Gastroesophageal sphincter (tissue), 4 donors: ENCODE results near the gene BABAM2. TPM values are rescaled to one million over a fixed set of nuclear protein-coding genes. Genes with fewer than 3 reads are reported as not detected.

Experiments
- ATAC-seq: fragments of 150-250 bp; one replicate; pipeline ENCODE4 v1.9.1; 2016; ENCODE audit warnings: mild to moderate bottlenecking, moderate library complexity
- H3K27ac ChIP-seq, 4 donors: fragments of 200-600 bp; sonication (generic) in 3 of 4; 1 replicate in 3 of 4; 2 replicates in 1 of 4; pipeline ENCODE4 v1.5.1; 2016 to 2019
- H3K27me3 ChIP-seq: fragments of 200-600 bp; sonication (generic); one replicate; pipeline ENCODE4 v1.5.1; 2019
- H3K36me3 ChIP-seq, 2 donors: fragments of 200-600 bp; sonication (generic); one replicate each; pipeline ENCODE4 v1.5.1; 2019; ENCODE audit warnings: control low read depth in 1 of 2
- H3K4me1 ChIP-seq, 3 donors: fragments of 200-600 bp; sonication (generic); 1 replicate in 2 of 3; 2 replicates in 1 of 3; pipeline ENCODE4 v1.5.1; 2016 to 2019; ENCODE audit warnings: control low read depth in 2 of 3
- H3K4me3 ChIP-seq, 2 donors: fragments of 200-600 bp; sonication (generic); one replicate each; pipeline ENCODE4 v1.5.1; 2019; ENCODE audit warnings: mild to moderate bottlenecking in 1 of 2, moderate library complexity in 1 of 2
- H3K9me3 ChIP-seq, 3 donors: fragments of 200-600 bp; sonication (generic); one replicate each; pipeline ENCODE4 v1.5.1; 2017 to 2019; ENCODE audit warnings: control low read depth in 2 of 3
- CTCF ChIP-seq, 4 experiments: fragments of 200-600 bp in 2 of 4; fragments of 450-650 bp in 2 of 4; sonication (generic) in 1 of 4; IDR thresholded peaks; one replicate each; pipeline ENCODE4 v1.5.1; 2017 to 2019; ENCODE audit warnings: antibody characterized with exemption in 4 of 4, mild to moderate bottlenecking in 2 of 4, moderate library complexity in 2 of 4
- EP300 ChIP-seq: sonication (generic); formaldehyde crosslinking; IDR thresholded peaks from one replicate; pipeline ENCODE4 v1.6.1; 2017; ENCODE audit warnings: antibody characterized with exemption, mild to moderate bottlenecking
- POLR2A ChIP-seq, 2 donors: fragments of 450-650 bp; IDR thresholded peaks; one replicate each; pipeline ENCODE4 v1.6.1; 2017; ENCODE audit warnings: antibody characterized with exemption in 2 of 2, mild to moderate bottlenecking in 2 of 2, moderate library complexity in 1 of 2
- POLR2AphosphoS5 ChIP-seq: sonication (generic); formaldehyde crosslinking; IDR thresholded peaks from one replicate; pipeline ENCODE4 v1.6.1; 2017; ENCODE audit warnings: antibody characterized with exemption
- WGBS, 2 donors: methylation state at CpG; one replicate each; pipeline ENCODE4 v1.1.5; 2018; ENCODE audit warnings: low coverage in 1 of 2; 5-methylcytosine and 5-hydroxymethylcytosine counted together
- total RNA-seq, 4 donors: library from RNA; depleted of rRNA; stranded (reverse); fragments of >200 nt; gene quantifications; one replicate each; pipeline ENCODE4 v1.1.0, GENCODE V29; 2016

BABAM2 gene
- total RNA-seq, 4 donors from 2014 or later, result 28.5 to 43.6 (median 37.4) TPM

DNA sequence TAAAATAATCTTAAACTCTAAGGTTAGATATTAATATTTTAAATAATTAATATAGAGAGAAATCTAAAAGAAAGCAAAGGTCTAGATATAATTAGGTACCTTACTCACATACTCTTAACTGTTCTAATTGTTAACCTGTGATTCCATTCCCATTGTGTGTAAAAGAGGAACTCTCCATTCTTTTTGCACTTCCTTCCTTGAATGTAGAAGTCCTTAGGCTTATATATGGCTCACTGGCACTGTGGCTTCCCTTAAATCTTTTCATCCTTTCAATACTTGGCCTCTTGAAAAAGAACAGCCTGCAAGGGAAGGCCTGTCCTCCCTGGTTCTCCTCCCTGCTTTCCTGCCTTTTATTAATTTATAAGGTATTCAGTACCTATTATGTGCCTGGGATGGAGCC lies 319.3 kb downstream of the BABAM2 start:
- Histone ChIP-seq H3K4me3 (no peak overlapping the region), H3K27ac (no peak overlapping the region), H3K9me3 (no peaks in the 10 kb centered on the region), H3K36me3 (no peaks in the 10 kb centered on the region), H3K4me1 (peaks cover 0 to 16% (median 0%) of the 10 kb centered on the region in 3 donors), H3K27me3 (no peaks in the 10 kb centered on the region)
- no peak for TF ChIP-seq EP300
- no peak for TF ChIP-seq POLR2A (IDR thresholded peaks at IDR 0.05)
- TF ChIP-seq POLR2AphosphoS5, result no peak
- no peak for TF ChIP-seq CTCF (IDR thresholded peaks at IDR 0.05)
- no peak for ATAC-seq

DNA sequence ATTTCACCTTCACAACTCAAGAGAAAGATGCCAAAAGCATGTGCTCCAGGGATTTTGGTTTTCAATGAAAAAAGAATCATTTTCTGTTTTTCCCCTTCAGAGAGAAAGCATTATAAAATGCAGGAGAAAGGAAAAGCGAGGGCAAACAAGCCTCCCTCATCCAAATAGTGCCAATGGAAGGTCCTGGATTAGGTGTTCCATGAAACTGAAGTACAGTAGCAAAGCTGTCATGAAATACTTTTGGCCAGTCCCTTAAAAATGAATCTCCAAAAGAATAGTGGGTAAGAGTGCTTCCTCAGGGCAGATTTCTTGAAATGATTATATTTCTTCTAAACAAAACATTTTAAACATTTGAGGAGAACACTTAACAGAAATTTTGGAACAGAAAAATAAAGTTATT lies 320.0 kb downstream of the BABAM2 start:
- Histone ChIP-seq H3K27ac (no peak overlapping the region), H3K4me1 (peaks cover 0 to 16% (median 0%) of the 10 kb centered on the region in 3 donors), H3K27me3 (no peaks in the 10 kb centered on the region), H3K4me3 (no peak overlapping the region), H3K9me3 (no peaks in the 10 kb centered on the region), H3K36me3 (no peaks in the 10 kb centered on the region)
- TF ChIP-seq POLR2A (IDR thresholded peaks at IDR 0.05) (no peak), CTCF (IDR thresholded peaks at IDR 0.05) (no peak), POLR2AphosphoS5 (no peak), EP300 (no peak)
- 60 to 89% methylated on average over 1 of the region's 1 CpG for WGBS, 2 donors
- ATAC-seq, result no peak

DNA sequence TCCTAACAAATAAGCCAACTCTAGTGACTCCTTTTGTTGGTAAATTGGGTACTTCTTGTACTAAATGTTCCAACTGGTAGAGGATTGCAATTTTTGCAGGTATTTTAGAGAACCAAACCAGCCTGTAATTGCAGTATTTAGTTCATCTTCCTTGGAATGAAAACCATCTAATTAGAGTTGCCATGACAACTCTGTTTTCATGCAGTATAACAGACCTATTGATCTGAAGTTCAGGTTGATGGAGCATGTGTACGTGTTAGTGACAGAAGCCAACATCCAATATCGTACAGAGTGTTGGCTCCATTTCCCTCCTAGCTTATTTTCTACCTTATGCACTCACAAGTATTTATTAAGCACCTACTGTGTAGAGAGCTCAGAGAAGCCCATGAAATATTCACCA lies 325.8 kb downstream of the BABAM2 start:
- H3K36me3 ChIP-seq, result no peaks in the 10 kb centered on the region
- H3K27me3 ChIP-seq, result no peaks in the 10 kb centered on the region
- ATAC-seq, result no peak
- TF ChIP-seq CTCF (IDR thresholded peaks at IDR 0.05) (no peak), POLR2A (IDR thresholded peaks at IDR 0.05) (no peak)
- H3K27ac ChIP-seq, result no peak overlapping the region
- WGBS, 2 donors, result 50 to 63% methylated on average over 2 of the region's 2 CpGs
- no peaks in the 10 kb centered on the region for H3K4me1 ChIP-seq
- H3K9me3 ChIP-seq, result no peaks in the 10 kb centered on the region
- no peak overlapping the region for H3K4me3 ChIP-seq

DNA sequence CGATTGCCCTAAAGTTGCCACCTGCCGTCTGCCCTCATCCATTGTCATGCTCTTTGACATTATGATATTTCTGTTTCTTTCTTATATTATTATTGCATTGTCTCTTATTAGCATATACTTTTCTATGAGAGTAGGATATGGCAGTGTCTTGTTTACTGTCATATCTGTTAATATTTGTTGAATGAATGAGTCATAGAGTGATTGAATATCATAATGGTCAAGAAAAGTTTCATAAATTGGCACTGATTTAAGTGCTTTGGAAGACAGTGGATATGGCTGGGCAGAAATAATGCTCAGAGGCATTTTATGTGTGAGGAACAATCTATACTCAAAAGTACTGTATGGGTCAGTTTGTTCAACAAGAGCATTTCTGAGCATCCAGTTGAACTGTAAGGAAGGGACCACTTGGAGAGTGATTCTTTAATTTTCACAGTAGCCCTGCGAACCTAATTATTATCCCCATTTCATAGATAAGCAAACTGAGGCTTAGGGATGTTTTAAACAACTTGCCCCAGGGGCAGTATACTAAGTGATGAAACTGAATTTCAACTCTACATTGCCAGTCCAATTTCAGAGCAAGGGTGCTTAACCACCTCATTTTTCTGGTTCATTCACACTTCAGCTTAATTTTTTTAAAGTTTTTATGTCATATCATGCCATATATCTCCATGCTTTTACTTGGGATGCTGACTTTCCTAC lies 326.7 kb downstream of the BABAM2 start:
- no peak for TF ChIP-seq EP300
- no peak for TF ChIP-seq POLR2AphosphoS5
- no peak for TF ChIP-seq CTCF (IDR thresholded peaks at IDR 0.05)
- TF ChIP-seq POLR2A (IDR thresholded peaks at IDR 0.05), result no peak
- H3K27me3 ChIP-seq, result no peaks in the 10 kb centered on the region
- ATAC-seq, result no peak
- H3K4me3 ChIP-seq, result no peak overlapping the region
- no peaks in the 10 kb centered on the region for H3K4me1 ChIP-seq
- 94 to 100% methylated on average over 3 of the region's 3 CpGs for WGBS, 2 donors
- H3K36me3 ChIP-seq, result no peaks in the 10 kb centered on the region
- H3K9me3 ChIP-seq, result no peaks in the 10 kb centered on the region
- no peak overlapping the region for H3K27ac ChIP-seq

- TF ChIP-seq EP300 (no peak), POLR2A (IDR thresholded peaks at IDR 0.05) (no peak), CTCF (IDR thresholded peaks at IDR 0.05) (no peak), POLR2AphosphoS5 (no peak)
- Histone ChIP-seq H3K4me1 (no peaks in the 10 kb centered on the region), H3K27ac (no peak overlapping the region), H3K36me3 (no peaks in the 10 kb centered on the region), H3K4me3 (no peak overlapping the region), H3K9me3 (no peaks in the 10 kb centered on the region), H3K27me3 (no peaks in the 10 kb centered on the region)
- 79 to 82% methylated on average over 3 to 4 of the region's 4 CpGs for WGBS, 2 donors
- no peak for ATAC-seq
These were observed 328.6 kb downstream of the BABAM2 start for GRCh38 chr2:28219138-28219537.
